HG03575 (cell line): ENCODE data around the gene KRT1.

Source experiments
- ATAC-seq: cut with Tn5 transposase; IDR thresholded peaks from one replicate; pipeline ENCODE4 v1.9.1; 2021; ENCODE audit not compliant: unreplicated experiment, insufficient number of reproducible peaks, low FRiP score; ENCODE audit errors: extremely low read depth

KRT1 gene

DNA sequence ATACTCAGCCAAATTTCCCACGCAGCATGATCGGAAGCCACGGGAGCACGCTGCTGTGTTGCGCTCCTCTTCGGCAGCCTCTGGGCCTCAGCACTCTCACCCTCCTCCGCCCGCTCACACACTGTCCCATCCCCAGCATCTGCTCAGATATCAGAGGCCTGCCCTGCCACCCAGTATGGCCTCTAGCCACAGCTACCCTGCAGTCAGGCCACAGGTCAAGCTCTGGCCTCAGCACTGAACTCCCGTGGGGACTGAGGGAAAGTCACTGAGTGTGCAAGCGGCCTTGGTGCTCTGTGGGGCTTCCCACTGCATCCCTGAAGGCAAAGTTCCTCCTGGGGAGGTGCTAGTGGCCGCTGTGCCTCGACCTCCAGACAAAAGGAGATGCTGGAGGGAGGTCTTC is 21.1 kb upstream of the KRT1 start:
- no peak for ATAC-seq

DNA sequence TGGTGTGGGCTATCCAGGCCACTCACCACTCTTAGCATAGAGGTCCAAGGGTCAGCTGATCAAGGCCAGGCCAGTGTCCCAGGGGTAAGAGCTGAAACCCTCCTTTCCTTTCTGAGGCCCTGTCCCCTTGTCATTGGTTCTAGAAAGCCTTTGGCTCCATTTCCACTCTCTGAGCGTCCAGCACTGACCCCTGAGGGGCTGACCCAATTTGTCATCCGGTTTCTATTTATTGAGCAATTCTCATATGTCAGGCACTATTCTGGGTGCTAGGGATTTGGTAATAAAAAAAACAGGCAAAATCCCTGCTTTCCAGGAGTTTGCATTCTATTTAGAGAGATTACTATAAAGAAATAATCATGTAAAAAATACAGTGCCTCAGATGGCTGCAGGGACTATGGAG is 19.8 kb upstream of the KRT1 start:
- no peak for ATAC-seq

DNA sequence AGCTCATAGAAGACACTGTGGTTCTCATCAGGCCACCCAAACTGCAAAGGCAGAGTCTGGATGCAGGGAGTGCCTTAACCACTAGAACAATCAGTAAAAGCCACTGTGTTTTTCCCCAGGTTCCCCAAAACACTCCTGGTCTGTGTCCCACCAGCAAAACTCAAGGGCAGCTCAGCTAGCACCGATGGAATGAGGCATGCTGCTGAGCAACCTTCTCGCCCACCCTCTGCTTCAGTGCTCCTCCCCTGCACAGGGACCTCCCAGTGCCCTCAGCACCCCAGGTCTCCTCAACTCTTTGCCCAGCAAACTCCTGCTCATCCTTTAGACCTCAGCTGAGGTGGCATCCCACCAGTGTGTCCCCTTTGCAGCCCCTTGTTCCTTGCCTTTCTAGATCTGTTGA is 19.2 kb upstream of the KRT1 start:
- ATAC-seq, result no peak

DNA sequence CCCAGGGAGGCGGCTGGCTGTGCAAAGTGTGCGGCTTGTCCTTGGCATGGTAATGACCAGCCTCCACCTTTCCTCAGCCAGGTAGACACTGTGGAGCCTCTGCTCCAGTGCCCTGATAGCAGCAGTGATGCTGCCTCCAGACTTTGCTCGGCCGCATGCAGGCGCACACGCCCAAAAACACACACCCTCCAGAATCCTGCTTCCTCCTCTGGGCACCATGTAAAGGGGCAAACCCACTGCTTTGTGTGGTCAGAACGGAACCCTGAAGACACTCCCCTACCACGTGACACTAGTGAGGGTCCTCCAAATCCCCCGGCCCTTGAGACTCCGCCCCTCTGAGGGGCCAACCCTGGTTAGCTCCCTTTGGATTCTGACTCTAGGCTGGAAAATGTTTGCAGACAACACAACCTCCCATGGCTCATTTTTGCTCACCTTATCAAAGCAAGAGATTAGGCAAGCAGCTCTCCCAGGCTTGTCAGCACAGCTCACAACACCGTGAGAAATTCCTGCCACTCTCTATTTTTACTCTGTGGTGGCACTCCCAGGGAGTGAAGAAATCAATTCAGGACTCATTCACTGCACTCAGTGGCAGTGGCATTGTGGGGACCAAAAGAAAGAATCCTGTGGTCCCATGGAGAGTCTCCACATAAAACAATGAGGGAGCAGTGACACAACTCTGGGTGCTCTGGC is 18.6 kb upstream of the KRT1 start:
- no peak for ATAC-seq

DNA sequence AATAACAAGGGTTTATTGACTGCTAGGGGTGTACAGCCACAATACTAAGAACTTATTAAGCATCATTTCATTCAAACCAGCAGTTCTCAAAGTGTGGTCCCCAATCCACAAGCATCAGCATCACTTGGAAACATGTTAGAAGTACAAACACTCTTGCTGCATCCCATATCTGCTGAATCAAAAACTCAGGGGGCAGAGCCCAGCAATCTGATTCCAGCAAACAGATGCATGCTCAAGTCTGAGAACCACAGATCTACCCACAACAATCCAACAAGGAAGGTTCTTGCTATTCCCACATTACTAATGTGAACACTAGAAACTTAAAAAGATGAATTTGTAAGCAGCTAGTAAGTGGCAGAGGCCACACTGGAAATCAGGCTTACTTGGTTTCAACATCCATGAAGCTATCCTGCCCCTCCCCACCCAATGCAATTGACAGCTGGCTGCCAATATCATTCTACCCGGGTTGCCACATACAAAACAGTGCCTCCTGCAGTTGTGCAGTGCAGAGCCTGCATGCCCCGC is 16.9 kb upstream of the KRT1 start:
- no peak for ATAC-seq

DNA sequence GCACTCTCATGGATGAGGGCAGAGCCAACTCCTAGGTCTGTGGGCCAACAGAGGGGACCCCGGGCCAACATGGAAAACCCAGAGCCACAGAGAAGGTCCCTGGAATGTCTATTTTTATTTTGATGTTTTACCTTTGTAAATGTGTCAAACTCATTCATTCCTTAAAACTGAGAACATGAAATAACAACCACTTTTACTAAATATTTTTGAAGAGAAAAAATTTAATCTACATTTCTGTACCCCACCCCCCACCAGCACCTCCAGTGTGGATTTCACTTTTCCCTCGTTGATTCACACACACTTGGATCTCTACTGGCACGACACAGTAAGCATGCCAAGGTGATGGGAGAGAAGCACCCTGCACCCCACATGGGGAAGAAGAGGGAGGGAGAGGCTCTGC is 16.4 kb upstream of the KRT1 start:
- no peak for ATAC-seq

DNA sequence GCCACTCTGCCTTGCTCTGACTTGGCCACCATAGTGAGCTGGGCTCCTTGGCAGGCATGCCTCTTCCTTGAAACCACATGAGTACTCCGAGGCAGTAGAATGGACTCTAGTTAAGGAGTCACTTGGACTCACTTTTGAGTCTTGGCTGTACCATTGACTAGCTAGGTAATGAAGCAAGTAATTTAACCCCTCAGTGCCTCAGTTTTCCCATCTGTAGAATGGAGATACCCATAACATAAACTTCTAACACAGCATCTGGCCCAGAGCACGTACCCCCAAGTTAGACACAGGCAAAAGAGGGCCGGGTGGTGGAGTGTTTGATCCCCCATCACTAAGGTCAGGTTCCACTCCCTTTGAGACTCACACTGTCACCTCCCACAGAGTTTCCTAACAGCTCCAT is 14.8 kb upstream of the KRT1 start:
- ATAC-seq, result no peak

DNA sequence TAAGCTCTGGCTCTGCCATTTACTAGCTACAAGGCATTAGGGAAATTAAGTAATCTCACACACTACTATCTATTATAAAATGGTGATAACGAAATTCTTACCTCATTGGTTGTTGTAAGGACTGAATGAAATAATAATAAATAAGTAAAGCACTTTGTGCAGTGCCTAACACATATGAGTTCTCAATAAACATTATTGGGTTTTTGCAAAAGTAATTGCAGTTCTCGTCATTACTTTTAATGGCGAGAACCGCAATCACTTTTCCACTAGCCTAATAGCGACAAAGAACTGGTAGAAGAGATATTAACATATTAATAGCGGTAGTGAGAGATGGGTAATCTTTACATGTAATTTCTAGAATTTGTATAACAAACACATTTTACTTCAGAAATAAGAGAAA is 13.9 kb upstream of the KRT1 start:
- ATAC-seq, result no peak

DNA sequence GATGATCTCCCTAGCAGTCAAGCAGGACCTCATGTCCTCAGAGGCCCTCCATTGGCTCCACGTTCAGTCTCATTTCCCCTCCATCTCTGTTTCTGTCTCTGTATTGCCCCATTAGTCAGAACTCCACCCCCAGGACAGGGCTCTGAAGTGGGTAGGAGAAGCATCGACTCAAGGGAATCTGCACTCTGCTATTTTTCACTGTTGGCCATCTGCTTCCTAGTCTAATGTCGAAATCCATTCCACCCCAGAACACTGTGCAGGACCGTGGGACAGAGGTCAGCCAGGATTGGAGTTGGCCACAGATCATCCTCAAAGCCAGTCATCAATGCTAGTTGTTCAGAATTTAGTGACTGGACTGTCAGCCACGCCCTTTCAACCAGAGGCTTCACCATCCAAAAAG is 13.1 kb upstream of the KRT1 start:
- ATAC-seq, result no peak

DNA sequence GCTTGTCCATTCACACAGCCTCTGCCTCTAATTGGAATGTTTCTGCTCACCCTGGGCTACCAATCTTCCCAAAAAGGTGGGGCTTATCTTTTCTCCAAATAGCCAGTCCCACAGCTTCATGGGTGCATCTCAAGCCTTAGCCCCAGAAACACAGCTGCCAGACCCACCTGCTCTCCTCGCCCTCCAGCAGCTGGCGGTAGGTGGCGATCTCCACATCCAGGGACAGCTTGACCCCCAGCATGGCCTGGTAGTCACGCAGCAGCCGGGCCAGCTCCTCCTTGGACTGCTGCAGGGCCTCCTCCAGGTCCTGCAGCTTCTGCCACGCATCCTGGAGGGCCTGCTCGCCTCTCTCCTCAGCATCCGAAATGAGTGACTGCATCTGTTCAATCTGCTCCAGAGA is 12.0 kb upstream of the KRT1 start:
- no peak for ATAC-seq

DNA sequence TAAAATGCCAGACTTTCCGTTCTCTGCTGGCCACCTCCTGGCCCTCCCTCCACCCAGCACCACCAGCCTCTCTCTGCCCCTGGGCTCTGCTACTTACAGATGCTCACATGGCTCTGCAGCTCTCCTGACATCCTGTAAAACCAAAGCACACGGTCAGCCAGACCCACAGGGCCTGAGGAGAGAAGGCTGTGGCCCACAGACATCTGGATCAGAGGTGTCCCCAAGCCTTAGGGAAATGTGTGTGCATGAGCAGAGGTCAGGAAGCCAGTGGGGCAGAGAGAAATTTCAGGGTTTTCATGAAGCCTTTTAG is 11.6 kb upstream of the KRT1 start:
- no peak for ATAC-seq

DNA sequence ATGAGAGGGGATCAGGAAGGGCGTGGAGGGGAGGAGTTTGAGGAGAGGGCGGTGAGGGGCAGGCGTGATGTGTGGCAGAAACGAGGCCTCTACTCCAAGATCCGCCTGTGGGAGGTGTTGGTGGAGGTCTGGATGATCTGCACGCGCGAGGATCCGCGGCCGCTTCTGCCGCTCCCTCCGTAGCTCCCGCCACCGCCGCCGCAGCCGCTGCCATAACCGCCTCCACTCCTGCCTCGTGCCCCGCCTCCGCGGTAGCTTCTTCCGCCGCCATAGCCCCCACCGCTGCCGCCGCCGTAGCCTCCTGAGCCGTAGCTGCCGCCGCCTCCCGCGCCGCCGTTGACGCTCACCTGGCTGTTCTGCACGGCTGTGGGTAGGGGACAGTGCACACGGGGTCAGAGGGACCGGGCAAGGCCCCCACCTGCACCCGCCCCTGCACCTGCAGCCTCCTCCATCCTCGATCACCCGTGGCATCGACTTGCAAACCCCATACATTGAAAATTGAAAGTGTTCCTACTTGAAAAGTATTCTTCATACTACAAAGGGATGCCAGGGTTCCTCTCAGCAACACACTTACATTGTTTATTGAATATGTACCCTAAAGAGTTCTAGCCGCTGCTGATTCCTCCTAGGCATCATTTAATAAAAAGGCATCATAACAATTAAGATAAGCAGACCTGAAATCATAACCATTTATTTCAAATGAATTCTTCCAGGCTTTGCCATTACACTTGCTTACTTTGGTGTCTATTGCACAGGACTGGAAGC is 11.1 kb upstream of the KRT1 start:
- no peak for ATAC-seq

DNA sequence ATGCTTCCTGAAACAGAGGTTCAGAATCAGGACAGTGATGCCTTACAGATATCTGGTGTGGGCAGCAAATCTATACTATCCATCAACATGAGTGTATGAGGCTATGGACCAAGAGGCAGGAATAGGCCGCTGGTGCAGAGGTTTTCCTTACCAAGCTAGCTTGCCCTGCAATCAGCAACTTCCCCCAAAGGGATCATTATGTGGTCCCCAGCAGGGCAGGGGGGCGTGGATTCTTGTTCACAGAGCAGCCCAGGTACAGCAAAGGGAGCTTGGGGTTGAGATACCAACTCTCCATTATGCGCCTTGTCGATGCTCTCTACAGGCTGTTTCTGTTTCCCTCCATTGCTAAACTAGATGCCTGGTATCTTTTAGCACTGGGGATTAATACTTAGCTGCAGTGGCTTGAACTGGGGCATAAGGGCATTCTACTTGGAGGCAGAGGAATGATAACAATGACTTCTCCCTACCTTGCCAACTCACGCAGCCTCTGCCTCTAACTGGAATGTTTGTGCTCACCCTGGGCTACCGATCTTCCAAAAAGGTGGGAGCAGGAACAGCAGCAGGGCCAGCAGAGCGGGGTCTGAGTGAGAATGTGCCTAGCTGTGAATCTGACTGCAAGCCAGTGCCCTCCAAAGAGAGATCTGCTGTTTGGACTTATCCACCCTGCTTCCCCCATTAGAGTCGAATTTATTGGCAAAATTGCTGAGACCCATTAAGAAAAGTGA is 10.3 kb upstream of the KRT1 start:
- ATAC-seq, result no peak

DNA sequence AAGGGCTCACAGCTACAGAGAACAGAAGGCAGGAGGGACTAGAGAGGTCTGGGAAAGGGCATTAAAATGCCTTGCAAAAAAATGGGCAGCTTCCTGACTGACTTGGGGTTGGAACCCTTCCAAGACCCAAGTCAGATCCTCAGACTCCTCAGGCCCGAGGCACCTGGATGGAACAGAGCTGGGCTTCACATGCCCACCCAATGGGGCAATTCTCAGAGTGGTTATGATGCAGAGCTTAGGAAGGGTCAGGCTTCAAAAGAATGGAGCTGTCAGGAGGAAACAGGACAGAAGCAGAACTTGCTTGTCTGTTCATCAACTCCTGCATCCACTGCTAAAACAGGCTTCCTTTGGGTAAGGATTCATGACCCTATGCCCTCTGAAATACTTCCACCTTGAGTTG is 9.7 kb upstream of the KRT1 start:
- ATAC-seq, result no peak

DNA sequence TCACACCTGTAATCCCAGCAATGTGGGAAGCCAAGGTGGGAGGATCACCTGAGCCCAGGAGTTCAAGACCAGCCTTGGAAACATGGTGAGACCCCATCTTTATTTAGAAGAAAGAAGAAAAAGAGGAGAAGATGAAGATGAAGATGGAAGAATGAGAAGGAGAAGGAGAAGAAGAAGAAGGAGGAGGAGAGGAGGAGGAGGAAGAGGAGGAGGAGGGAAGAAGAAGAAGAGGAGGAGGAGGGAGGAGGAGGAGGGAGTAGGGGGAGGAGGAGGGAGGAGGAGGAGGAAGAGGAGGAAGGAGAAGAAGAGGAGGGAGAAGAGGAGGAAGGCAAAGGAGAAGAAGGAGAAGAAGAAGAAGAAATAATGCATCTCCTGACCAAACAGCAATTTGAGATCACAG is 9.0 kb upstream of the KRT1 start:
- ATAC-seq, result no peak

DNA sequence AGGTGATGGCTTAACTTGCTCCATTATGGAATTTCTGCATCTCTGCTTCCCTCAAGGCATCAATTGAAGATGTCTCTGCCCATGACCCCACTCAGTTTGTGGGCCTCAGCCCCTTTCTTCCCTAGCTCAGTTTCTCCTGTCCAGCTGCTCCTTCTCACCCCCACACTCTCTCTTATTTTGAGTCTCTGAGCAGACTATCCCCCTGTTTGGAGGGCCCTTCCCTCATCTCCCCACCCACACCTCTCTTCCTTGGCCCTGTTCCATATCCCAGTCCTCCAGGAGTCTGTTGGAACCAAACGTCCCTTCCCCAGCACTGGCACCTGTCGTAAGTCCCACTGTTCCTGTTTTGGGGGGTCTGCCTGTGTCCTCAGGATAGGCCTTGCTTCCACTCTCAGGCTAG is 8.3 kb upstream of the KRT1 start:
- no peak for ATAC-seq

DNA sequence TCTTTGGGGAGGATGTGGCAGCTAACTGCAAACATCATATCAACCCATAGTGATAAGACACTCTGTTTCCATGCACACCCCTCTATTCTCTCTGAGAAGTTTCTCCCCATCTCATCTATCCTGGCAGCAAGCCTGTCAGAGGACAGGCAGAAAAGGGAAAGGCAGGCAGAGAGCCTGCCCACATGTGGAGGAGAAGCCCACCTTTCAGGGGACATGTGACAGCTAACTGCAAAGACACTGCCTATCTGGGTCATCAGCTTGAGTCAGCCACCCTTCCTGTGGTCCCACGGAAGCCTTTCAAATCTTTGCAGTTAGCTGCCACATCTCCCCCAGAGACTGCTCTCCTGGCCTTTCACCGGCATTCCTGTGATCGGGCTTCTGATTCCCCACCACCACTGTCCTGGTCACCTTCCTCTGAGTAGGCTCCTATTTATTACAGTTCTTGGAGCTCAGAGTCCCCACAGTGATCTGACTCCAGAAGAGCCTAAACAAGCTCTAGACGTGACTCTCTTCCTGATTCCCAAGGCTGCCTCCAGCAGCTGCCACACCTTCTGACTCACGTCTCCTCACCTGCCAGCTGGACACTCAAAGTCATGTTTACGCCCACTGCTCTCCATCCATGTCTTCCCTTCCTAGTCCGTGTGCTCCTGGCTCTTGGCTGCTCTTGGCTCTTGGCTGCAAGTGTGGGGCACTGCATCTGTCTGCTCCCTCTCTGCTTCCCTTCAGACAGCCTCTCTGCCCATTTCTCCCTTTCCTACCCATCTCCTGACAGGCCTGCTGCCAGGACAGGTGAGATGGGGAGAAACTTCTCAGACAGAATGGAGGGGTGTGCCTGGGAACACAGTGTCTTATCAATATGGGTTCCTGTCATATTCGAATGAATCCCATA is 7.5 kb upstream of the KRT1 start:
- no peak for ATAC-seq

DNA sequence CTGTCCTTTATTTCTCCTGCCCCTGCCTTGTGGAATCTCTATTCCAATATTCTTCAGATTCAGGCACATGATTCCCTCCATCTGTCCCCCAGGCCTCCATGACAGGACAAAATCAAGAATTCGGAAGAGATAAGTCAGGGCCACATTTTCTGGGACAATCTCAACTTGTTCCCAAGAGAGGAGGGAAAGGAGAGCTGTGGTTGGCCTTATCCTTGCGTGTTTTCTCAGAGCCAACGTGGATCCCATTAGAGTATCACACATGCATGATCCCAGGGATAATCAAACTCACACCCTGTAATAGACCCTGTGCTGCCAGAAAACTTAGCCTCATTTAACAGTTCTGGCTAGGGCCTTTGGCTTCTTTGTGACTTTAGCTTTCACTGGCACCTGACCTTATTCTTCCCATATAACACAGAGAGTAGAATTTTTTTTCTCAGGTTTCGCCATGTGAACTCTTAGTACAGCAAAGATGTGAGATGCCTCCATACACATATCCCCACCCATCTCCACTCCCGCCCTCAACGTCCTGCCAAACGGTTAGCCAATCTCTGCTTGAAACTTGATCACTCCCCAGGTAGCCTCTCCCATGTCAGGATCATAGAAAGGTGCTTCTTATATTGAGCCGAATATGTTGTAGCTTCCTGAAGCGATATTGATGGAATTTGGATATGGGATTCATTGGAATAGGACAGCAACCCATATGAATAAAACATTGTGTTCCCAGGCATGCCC is 6.7 kb upstream of the KRT1 start:
- no peak for ATAC-seq

DNA sequence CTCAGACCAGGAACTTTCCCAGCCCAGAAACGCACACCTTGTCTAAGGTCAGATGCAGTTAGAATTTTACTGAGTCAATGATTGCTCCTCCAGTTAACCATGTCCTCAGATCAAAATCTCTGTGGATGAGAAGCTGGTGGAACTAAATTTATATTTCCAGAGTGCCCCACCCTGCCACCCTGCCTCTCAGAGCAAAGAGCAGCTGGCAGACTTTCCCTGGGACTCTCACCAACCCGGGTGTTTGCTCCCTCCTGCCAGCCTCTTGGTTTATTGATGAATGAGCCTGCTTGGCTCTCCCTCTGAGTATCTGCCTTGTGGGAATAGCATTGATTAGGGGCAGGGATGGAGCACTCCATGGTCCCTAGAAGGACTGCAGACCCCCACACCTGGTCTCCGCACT is 5.9 kb upstream of the KRT1 start:
- no peak for ATAC-seq
